HG03060 (cell line): ENCODE data around the gene HOMER2.

Source experiments
- ATAC-seq: cut with Tn5 transposase; IDR thresholded peaks from one replicate; pipeline ENCODE4 v1.9.1; 2021; ENCODE audit warnings: low read depth, moderate number of reproducible peaks; ENCODE audit not compliant: unreplicated experiment

The HOMER2 gene

DNA sequence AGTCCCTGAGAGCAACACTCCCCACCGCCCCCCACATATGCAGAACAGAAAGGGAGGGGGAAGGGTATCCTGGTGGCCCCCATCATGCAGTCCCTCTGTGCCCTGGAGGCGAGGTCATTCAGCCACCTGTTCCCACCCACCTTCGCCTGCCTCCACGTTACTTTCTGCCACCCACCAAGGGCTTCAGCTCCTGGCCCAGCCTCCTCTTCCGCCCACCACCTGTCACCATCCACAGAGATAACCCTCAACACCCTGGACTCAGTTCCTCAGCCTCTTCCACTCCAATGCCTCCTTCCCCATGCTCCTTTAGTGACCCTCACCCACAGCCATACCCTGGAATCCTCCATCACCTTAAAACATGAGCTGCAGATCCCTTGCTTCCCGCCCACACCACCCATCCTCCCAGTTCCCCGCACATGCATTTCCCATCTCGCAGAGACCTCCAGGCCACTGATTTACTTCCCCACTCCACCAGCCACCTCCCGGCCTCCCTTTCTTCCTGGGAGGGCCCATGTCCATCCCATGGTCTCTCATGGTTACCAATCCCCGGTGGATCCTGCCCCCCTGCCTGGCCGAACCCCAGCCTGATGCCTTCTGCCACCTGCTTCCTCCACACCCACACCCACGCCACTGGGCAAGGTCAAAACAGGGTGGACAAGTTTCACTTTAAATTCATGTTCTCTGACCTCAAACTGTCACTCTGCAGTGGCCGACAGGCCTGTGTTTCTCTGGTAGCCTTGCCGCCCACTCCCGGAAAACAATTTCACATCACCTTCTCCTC is 18.2 kb downstream of the HOMER2 start:
- no peak for ATAC-seq

GRCh38 chr15:82933576-82933975 is 18.9 kb downstream of the HOMER2 start:
- no peak for ATAC-seq

DNA sequence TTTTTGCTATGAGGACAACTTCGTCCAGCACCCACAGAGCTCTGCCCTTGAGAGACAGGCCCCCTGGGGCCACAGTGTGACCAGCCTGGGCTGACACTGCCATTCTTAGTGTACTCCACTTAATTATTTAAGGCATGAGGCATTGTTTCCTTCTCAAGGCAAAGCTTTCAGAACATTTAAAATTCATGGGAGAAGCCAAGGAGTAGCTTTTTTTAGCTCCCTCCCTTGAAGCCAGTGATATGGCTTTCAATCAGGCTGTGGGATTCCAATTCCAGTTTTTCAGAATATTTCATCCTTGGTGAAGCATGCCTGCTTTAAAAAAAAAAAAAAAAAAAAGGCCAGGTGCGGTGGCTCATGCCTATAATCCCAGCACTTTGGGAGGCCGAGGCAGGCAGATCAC is 21.3 kb downstream of the HOMER2 start:
- no peak for ATAC-seq

GRCh38 chr15:82930461-82930860 is 22.1 kb downstream of the HOMER2 start:
- ATAC-seq: no peak

GRCh38 chr15:82928711-82929110 is 23.8 kb downstream of the HOMER2 start:
- ATAC-seq: no peak

- no peak for ATAC-seq
Measured at GRCh38 chr15:82923744-82924143, 28.8 kb downstream of the HOMER2 start.

DNA sequence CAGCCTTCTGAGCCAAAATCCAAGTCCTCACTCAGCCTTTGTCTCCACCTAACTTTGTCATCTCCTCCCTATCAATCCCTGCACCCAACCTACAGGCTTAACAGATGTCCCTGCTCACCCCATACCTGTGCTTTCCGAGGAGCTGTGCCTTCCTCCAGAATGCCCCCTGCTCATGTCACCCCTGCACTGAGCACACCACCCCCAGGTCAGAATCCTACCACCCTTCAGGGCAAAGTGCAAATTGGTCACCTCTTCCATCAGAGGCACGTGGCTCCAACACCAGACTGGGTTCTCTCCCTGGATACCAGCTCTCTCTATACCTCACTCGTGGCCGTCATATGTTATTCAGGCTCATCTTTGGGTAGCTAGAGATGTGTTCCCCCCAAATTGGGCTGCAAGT is 29.8 kb downstream of the HOMER2 start:
- no peak for ATAC-seq

DNA sequence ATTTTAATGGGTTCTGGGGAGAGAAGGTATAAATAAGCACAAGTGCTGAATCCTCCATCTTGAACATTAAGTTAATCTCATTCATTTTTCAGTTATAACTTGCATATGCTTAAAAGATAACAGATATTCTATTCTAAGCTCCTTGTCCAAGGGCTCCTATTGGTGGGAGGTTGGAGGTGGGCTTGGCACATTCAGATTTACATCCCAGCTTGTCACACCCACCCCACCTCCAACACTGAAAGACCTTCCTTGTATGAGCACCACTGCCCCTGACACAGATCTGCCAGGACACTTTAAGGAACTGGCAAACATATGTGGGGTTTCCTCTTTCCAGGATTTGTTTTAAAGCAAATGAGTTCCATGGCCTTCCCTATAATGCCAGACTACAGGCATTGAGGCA is 30.6 kb downstream of the HOMER2 start:
- no peak for ATAC-seq

GRCh38 chr15:82921242-82921641 is 31.3 kb downstream of the HOMER2 start:
- no peak for ATAC-seq

GRCh38 chr15:82919231-82919886 is 33.2 kb downstream of the HOMER2 start:
- no peak for ATAC-seq

DNA sequence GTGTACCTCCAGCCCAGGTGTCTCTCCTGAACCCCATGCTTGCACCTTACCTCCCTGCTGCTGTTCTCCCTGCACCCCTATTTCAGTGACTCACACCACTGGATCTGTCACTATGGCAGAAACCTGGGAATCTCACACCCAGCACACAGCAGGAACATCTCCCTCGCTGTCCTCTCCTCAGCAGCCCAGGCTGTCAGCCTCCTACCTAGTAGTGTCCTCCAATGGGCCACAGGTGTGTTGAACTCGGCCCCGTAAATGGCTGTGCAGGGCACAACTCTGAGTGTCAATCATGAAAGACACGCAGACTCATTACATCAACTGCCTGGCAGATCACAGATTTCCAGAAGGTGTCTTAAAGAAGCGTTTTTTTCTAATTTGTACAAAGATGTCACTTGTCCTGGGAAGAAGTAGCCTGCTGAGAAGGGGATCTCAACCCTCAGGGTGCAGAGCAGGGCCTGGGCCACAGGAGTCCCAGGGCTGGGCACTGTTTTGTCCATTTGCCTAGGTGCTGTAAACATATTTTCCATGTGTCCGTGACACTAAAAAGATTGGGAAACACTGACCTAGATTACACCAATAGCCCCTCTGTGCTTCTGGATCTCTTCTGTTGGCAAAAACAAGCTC is 33.8 kb downstream of the HOMER2 start:
- no peak for ATAC-seq

GRCh38 chr15:82918162-82918561 is 34.4 kb downstream of the HOMER2 start:
- ATAC-seq: no peak

GRCh38 chr15:82917249-82917648 is 35.3 kb downstream of the HOMER2 start:
- ATAC-seq: no peak

DNA sequence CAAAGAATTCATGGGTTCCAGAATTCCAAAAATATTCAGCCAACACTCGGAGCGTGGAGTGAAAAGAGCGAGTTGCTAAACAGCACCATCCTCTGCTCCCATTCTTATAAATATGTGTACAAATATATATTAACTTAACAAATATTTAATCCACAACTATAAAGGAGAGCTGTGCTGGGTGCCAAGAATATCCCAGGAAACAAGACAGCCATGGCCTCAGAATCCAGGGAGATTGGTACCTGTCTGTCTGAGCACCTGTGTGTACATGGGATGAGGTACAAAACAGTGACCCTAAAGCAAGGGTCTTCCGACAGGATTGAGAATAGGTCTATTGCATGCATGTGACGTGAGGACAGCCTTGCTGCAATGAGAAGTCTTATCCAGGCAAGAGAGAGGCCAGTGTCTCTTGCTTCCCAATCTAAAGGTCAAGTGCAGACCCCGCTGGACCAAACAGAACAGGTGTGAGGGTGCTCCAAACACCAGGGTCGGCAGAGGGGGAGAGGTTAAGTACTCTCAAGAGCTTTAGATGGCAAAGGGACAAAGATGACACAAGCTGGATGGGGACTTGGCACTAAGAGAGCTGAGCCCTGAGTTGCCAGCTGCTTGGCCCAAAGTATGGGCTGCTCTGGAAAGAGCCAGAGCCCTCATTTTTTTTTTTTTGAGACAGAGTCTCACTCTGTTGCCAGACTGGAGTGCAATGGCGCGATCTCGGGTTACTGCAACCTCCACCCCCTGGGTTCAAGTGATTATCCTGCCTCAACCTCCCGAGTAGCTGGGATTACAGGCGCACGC is 36.2 kb downstream of the HOMER2 start:
- ATAC-seq: no peak

GRCh38 chr15:82914396-82914795 is 38.1 kb downstream of the HOMER2 start:
- no peak for ATAC-seq

DNA sequence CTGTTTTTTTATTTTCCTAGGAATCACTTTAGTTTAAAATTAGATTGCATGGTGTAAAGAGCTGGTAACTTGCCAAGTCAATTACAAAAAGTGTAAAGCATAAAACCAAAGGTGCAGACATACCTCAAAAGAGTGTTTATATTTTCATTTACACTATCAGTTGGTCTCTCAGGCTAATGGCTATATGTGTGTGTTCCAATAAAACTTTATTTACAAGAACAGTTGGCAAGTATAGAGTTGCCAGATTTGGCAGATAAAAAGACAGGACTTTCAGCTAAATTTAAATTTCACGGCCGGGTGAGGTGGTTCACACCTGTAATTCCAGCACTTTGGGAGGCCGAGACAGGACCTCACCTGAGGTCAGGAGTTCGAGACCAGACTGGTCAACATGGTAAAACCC is 41.1 kb downstream of the HOMER2 start:
- ATAC-seq: no peak

DNA sequence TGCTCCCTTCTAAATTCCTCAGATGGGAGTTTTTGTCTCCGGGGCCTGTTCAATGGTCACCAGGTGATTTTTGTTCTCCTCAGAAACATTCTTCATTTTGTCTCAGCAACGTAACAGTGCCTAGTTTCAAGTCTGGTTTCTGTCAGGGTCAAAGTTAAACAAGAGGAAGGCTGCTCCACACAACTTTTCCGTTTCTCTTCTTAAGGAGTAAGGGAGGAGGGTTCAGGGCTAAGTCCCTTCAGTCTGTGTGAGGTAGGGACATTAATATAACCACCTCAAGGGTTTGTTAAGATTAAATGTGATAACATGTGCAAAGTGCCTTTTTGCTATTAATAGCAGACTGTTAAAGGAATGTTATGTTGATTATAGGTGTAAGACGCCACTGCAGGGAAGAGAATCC is 41.8 kb downstream of the HOMER2 start:
- ATAC-seq: no peak

- no peak for ATAC-seq
Measured at GRCh38 chr15:82909080-82909815, 43.3 kb downstream of the HOMER2 start.

GRCh38 chr15:82907350-82907749 is 45.2 kb downstream of the HOMER2 start:
- no peak for ATAC-seq

DNA sequence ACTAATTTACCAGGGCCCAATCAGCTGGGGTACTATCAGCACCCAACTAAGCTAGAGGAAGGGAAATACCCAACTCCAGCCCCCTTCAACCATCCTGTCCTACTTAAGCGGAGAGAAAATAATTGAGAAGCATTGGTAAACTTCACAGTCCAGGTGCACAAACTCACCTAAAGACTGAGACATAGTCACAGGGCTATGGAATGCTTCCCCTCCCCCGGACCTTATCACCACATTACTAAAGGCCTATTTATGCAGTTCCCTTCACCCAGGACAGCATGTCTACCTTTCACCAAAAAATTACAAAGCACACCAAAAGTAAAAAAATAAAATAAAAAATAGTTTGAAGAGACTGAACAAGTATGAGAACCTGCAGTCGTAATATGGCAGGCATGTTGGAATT is 47.9 kb downstream of the HOMER2 start:
- ATAC-seq: no peak
